GM18858 (cell line): ENCODE results near the gene PTTG1IP2.

Experiments used
- ATAC-seq: cut with Tn5 transposase; IDR thresholded peaks from one replicate; pipeline ENCODE4 v1.9.1; 2021; ENCODE audit not compliant: unreplicated experiment

PTTG1IP2 gene

DNA sequence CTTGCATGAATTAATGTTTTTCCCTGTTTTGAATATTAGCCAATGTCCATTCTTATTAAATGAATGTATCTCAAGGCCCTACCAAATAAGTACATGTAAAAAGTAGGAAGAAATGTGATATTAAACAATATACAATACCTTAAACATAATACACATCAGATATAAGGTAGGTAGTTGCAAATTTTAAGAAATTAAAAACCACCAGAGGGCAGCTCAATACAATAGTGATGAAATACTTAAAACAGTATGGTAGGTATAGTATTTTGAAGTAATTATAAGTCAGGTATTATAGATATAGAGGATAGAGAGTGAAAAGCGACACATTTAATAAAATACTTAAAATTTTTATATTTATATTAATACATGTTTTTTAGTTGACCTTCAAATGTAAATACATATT, 83.1 kb downstream of the PTTG1IP2 start:
- no peak for ATAC-seq

DNA sequence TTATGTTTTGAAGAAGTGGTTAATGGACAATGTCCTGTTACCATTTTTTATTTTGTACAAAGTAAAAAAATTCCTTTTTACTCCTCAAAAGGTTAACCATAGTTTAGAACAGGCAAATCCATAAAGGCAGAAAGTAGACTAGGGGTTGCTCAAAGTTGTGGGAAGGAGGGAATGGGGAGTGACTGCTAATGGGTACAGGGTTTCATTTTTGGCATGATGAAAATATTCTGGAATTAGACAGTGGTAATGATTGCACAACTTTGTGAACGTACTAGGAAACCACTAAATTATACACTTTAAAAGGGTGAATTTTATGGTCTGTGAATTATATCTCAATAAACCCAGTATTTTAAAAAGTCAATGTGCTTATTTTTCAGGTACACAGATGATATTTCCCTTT, 91.3 kb downstream of the PTTG1IP2 start:
- no peak for ATAC-seq
